H4 (cell line): ENCODE results near the gene ZNF281. TPM values are rescaled to one million over a fixed set of nuclear protein-coding genes. Genes with fewer than 3 reads are reported as not detected.
A peak's percentile ranks its signal among the peaks of the same experiment; 100 is the strongest.

Source experiments
- DNase-seq: peaks from one replicate; pipeline ENCODE4 v3.0.0-alpha.2; 2015; ENCODE audit warnings: low spot score
- total RNA-seq: library from RNA; depleted of rRNA; stranded (reverse); fragments of >200 nt; shearing (Covaris generic); gene quantifications from 2 replicates; pipeline ENCODE4 v1.2.3, GENCODE V29; 2014

Gene ZNF281
- total RNA-seq, 1 experiment from 2014 or later = 14.4 TPM

DNA sequence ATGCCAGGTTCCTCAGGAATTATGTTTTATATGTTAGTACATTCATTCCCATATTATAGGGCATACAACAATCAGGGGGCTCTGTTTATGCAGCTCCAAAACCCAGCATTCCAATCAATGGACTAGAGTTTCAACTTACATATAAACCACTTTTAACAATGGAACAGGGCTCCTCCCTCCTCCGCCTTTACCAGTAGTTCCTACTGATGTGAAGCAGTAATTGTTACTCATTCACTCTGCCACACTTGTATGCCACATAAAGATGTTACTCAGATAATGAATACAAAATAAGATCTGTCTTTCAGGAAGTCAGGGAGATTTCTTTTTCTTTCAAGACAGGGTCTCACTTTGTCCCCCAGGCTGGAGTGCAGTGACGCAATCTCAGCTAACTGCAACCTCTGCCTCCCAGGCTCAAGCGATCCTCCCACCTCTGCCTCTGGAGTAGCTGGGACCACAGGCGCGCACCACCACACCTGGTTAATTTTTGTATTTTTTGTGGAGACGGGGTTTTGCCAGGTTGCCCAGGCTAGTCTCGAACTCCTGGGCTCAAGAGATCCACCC lies 17.1 kb downstream of the ZNF281 start:
- DNase-seq = no peak

DNA sequence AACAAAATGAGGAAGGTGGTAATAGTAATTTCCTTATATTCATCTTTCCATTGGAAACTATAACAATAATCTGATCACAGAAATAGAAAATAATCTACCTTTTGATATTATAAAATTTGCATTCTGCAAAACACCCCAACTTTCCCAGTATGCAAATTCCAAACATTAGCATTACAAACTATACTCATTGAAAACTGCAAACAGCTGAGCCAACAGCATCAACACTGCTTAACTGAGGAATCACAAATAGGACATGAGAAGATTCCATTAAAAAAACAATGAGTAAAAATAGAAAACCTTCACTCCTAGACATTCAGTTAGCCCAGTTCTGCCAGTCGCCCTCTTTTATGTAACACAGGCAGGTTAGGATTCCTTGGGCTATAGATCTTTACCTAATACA lies 18.1 kb downstream of the ZNF281 start:
- DNase-seq = no peak

DNA sequence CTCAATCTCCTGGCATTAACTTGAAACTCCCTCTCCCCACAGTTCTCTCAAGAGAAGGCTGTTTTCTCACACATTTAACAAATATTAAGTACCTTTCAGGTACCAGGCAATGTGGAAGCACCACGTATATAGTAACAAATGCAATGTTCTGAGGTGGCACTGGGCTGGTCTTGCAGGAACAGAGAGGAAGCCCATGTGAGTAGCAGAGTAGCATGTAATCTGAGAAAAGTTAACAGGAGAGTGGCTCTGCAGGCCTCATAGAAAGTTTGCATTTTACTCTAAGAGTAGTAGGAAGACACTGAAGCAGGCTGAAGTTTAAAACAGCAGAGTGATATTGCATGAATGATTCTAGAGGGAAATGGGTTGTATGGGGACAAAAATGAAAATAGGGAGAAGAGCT lies 21.0 kb downstream of the ZNF281 start:
- no peak for DNase-seq

DNA sequence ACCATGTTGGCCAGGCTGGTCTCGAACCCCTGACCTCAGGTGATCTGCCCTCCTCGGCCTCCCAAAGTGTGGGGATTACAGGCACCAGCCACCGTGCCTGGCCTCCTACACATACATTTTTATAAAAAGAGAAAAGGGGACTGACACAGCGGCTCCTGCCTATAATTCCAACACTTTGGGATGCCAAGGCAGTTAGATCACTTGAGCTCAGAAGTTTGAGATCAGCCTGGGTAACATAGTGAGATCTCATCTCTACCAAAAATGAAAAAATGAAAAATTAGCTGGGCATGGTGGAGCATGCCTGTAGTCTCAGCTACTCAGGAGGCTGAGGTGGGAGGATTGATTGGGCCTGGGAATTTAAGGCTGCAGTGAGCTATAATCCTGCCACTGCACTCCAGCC lies 23.4 kb downstream of the ZNF281 start:
- DNase-seq = no peak

- DNase-seq = no peak
These were observed 24.9 kb downstream of the ZNF281 start for GRCh38 chr1:200384818-200385390.

- no peak for DNase-seq
These were observed 28.4 kb downstream of the ZNF281 start for GRCh38 chr1:200381256-200381984.

DNA sequence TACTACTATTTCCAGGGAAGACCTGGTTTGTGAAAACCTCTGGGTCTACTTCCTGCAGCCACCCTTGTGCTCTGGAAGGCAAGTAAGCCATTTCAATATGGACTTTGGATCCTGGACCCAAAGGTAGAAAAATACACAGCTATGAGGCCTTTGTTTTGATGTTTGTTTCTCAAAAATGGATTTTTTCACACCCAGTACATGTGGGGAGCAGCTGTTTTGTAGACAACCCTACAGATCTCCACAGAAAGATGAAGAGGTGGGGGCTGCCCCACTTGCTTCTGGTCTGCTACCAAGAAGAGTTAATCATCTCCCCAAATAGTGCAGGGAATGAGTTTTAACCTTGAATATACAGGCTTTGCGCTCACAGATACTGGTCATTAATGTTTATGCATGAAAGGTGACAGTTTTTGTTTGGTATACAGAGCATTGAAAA lies 29.2 kb downstream of the ZNF281 start:
- DNase-seq = no peak

DNA sequence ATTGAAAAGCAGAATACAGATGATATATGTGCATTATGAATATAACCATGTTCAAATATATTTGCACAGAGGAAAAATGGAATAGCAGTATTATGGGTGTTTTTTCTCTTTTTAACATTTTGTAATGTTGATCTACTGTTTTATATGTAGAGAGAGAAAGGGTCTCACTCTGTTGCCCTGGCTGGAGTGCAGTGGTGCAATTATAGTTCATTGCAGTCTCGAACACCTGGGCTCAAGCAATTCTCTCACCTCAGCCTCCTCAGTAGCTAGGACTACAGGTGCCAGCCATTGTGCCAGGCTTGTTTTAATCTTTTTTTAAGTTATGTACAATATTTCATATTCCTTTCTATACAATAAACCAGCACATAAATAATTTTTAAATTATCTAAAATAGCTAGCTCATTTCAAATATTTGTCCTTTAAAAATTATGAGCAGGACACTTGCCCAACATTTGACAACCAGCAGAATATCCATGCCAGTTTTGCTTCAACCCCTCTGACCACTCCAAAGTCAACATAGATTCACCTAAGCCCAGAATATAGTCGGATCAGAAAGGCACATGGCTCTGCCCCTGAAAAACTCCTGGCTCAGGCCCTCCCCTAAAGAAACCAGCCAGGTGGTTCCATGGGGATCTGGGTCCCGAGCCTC lies 29.8 kb downstream of the ZNF281 start:
- DNase-seq = no peak

- DNase-seq = peak; percentile 41
These were observed 30.4 kb downstream of the ZNF281 start for GRCh38 chr1:200379432-200379757.

GRCh38 chr1:200378096-200378495 lies 31.7 kb downstream of the ZNF281 start:
- no peak for DNase-seq

DNA sequence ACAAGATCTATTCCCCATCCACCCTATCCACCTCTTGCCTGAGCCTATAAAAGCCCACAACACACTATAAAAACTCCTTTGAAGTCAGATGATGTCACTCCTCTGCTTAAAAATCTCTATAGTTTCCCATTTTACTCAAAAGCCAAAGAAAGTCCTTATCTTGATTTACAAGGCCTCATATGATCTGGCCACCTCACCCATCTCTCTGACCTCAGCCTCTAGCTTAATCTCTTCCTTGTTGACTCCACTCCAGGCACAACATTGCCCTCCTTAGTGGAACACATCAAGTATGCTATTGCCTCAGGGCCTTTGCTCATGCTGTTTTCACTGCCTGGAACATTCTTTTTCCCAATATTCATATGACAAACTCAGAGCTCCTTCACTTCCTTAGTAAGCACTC lies 33.3 kb downstream of the ZNF281 start:
- DNase-seq = no peak

DNA sequence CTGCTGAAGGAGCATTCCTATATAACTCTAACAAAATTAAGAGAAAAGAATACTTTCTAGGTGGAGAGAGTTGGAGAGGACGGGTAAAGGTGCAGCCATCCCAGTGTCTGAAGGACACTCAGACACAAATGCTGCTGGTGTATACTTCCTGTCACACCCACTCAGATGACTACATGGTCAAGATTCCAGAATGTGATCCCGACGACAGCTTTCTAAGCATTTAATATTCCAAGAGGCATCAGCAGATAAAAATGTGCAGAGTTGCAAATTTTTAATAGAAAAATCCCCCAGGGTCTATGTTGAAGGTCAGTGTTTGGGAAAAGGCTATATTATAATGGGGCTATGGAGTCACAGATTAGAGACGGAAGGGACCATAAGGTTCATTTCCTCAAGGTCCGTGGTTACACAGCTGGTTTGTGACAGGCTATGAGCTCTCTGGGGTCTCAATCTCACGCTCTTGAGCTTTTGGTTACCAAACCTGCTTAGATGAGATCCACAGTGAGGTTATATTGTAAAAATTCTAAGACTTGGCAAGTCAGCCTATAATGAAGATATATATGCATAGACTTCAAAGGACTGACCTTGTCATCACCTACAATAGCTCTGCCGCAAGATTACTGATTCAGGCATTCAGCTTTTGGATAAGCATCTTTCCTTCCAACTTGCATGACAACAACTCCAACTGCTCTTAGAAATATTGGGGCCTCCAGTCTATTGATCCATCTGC lies 35.1 kb downstream of the ZNF281 start:
- DNase-seq = no peak

DNA sequence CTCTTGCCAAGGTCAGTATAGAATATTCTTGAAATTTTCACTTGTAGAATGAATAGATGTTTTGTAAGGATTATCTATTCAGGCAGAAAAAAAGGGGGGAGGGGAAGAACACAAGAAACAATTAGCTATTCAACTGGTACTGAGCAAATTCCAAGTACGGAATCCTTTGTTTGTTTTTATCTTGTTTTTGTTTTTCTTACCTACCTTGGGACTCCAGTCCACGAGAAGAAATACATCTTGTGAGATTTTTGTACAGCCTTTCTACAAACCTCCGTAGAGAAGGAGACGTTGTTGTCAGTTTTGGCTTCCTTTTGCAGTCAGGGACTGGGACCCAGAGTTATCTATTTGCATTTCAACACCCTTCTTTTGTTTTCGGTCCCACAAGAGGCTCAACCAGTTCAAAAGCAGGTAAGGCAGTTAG lies 36.0 kb downstream of the ZNF281 start:
- DNase-seq = no peak

- DNase-seq = no peak
These were observed 37.0 kb downstream of the ZNF281 start for GRCh38 chr1:200372885-200373181.

DNA sequence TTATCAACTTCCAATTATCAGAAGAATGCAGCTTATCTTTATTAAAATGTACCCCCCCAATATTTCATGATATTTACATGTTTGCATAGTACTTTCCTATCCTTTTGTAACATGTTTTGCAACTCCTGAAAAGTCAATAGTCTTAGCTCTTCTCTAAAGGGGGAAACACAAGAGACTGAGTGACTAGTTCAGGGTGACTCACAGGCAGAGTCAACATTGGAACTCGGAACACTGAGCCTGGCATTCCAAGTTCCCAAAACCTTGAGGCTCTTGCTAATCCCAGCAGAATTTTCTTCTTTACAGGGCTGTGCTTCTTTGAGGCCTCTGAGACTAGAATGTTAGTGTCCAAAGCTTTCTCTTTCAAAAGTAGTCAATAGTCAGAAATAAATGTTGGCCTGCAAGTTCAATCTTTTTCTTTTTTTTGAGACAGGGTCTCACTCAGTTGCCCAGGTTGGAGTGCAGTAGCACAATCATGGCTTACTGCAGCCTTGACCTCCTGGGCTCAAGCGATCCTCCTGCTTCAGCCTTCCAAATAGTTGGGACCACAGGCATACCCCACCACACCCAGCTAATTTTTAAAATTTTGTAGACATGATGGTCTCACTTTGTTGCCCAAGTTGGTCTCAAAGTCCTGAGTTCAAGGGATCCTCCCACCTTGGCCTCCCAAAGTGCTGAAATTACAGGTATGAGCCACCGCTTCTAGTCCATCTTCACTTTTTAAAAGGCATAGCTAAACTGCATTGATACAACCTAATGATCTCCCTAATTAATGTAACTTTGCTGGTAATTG lies 37.5 kb downstream of the ZNF281 start:
- DNase-seq = no peak

DNA sequence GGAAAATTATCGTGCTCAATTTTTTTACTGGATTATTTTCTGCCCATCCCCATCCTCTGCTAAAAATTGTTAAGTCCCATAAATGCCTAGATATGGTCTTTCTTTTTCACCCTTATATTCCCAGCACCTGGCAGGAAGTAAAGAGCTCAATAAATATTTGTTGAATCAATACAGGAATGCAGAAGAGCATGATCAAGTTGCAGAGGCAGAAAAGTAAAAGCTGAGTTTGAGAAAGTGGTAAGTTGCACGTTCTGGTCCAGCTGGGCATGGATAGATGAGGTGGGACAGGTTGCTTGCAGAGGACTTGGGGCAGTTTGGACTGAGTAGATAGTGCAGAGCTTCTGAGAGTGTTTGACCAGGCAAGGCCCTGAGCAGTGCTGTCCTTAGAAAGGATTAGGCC lies 40.1 kb downstream of the ZNF281 start:
- no peak for DNase-seq

GRCh38 chr1:200369131-200369530 lies 40.7 kb downstream of the ZNF281 start:
- DNase-seq = no peak

GRCh38 chr1:200368556-200368955 lies 41.3 kb downstream of the ZNF281 start:
- no peak for DNase-seq

DNA sequence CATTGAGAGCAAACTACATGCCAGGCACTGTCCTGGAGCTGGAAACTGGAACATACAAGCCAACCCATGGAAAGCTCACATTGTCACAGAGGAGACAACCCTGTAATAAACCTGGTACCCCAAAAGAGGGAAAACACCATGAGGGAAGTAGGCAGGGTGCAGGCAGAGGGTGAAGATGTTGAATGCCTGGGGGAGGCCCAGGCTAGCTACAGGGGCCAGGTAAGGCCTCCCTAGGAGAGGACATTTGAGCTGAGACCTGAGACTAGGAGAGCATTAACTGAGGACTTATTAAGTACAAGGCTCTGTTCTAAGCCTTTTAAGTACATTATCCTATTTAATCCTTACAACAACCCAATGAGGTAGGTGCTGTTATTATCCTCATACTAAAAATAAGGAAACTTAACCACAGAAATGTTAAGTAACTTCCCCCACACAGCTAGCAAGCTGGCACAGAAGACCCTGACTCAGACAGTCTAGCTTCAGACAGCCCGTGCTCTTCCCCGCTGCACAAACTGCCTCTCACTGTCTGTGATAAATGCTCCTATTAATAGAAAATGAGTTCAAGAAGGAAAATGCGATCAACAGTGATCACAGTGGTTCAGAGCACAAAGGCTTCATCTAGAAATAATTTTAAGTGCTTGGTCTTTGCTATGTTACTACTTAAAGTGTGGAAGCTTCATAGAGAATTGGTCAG lies 41.8 kb downstream of the ZNF281 start:
- no peak for DNase-seq

DNA sequence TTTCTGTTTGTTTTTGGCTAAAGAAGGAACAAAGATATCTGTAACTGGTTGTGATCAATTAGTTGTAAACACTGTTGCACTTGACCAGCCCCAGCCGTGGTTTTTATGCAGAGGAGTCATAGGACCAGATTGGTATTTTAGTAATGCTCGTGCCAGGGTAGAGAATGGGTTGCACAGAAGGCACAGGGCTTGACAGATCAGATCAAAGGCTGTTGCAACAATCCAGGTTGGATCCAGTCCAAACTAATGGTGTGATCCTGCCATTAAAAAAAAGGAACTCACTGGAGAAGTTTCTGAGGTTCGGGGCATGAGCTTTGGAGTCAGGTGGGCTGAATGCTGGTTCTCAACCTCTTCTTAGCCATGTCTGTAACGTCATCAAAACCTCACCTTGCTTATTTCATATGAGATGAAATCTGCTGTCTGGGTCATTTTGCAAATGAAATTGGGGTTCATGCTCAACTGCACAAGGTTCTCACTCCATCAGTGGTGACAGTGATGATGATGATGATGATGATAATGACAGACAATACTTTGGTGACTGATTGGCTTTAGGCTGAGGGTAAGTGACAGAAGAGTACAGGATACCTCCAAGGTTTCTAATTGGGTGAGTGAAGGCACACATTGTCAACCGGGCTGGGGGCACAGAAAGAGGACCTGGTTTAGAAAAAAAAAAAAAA lies 43.1 kb downstream of the ZNF281 start:
- DNase-seq = no peak
